PFSK-1 (cell line): ENCODE data around the gene VCAM1.

Source experiments
- FOXP2 ChIP-seq: optimal IDR thresholded peaks from 2 replicates; pipeline ENCODE3; 2011; ENCODE audit warnings: borderline replicate concordance, control low read depth, inconsistent platforms; ENCODE audit not compliant: insufficient read depth; ENCODE audit errors: extremely low read length, extremely low read depth
- POLR2AphosphoS5 ChIP-seq: IDR thresholded peaks from 2 replicates; pipeline ENCODE4 v1.6.1; 2012; ENCODE audit warnings: low read depth, mild to moderate bottlenecking, control low read depth, low read length, moderate library complexity
- SIN3A ChIP-seq: IDR thresholded peaks from 2 replicates; pipeline ENCODE4 v1.6.1; 2012; ENCODE audit warnings: mild to moderate bottlenecking, low read length, moderate library complexity, borderline replicate concordance; ENCODE audit not compliant: insufficient read depth
- TAF1 ChIP-seq: IDR thresholded peaks from 2 replicates; pipeline ENCODE4 v1.6.1; 2012; ENCODE audit warnings: low read length, control low read depth, borderline replicate concordance; ENCODE audit not compliant: insufficient read depth
- TF ChIP-seq, protein P1 (sequence below), 2 experiments: IDR thresholded peaks; 2 replicates each; pipeline versions ENCODE4 v1.6.1 to v1.8.0; 2011 to 2012; ENCODE audit warnings: low read depth in 2 of 2, low read length in 2 of 2, control low read depth in 1 of 2, inconsistent platforms in 1 of 2, mild to moderate bottlenecking in 1 of 2, moderate library complexity in 1 of 2; ENCODE audit not compliant: insufficient read depth in 1 of 2

- TF ChIP-seq, protein P1, sequence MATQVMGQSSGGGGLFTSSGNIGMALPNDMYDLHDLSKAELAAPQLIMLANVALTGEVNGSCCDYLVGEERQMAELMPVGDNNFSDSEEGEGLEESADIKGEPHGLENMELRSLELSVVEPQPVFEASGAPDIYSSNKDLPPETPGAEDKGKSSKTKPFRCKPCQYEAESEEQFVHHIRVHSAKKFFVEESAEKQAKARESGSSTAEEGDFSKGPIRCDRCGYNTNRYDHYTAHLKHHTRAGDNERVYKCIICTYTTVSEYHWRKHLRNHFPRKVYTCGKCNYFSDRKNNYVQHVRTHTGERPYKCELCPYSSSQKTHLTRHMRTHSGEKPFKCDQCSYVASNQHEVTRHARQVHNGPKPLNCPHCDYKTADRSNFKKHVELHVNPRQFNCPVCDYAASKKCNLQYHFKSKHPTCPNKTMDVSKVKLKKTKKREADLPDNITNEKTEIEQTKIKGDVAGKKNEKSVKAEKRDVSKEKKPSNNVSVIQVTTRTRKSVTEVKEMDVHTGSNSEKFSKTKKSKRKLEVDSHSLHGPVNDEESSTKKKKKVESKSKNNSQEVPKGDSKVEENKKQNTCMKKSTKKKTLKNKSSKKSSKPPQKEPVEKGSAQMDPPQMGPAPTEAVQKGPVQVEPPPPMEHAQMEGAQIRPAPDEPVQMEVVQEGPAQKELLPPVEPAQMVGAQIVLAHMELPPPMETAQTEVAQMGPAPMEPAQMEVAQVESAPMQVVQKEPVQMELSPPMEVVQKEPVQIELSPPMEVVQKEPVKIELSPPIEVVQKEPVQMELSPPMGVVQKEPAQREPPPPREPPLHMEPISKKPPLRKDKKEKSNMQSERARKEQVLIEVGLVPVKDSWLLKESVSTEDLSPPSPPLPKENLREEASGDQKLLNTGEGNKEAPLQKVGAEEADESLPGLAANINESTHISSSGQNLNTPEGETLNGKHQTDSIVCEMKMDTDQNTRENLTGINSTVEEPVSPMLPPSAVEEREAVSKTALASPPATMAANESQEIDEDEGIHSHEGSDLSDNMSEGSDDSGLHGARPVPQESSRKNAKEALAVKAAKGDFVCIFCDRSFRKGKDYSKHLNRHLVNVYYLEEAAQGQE (IDR thresholded peaks at IDR 0.05; ENCODE audit: insufficient read depth in 1 of 2, low read depth in 2 of 2, low read length in 2 of 2): no peak
- TF ChIP-seq POLR2AphosphoS5 (no peak), TAF1 (no peak), FOXP2 (no peak), SIN3A (no peak)
These were observed 15.7 kb downstream of the VCAM1 start for GRCh38 chr1:100735244-100735643.
